Measurements from ENCODE around the gene FHL1.

GRCh38 chrX:136215559-136215958 is 68.2 kb downstream of the FHL1 start:
- TF ChIP-seq CTCF (IDR thresholded peaks at IDR 0.05) (no peak), POLR2A (IDR thresholded peaks at IDR 0.05) (no peak)

All from thyroid gland (tissue), 4 donors.